Measurements from ENCODE around the gene TCEAL8. TPM values are rescaled to one million over a fixed set of nuclear protein-coding genes. Genes with fewer than 3 reads are reported as not detected.

The TCEAL8 gene
- total RNA-seq, result 77.5 and 78.7 TPM in 2 replicates

GRCh38 chrX:103254921-103255493 is at the start of gene TCEAL8:
Gene TCEAL8 (minus strand): TSS chrX:103255155. CDS start chrX:103253979, 1,176 bp downstream.

GRCh38 chrX:103276581-103277002 is 21.6 kb upstream of the TCEAL8 start, which contains the start of gene TCEAL5:
Gene TCEAL5 (minus strand): TSS chrX:103276750. CDS start chrX:103274563, 2,187 bp downstream.

GRCh38 chrX:103214870-103215424 is 40.0 kb downstream of the TCEAL8 start, which contains the start of gene BEX4:
Gene BEX4 (plus strand): TSS chrX:103215108. CDS start chrX:103216154, 1,046 bp downstream.

Other genes starting within 250 kb of the TCEAL8 start
- 0.31 and 4.8 TPM in 2 replicates for gene BEX1, start 191.0 kb downstream of the TCEAL8 start, total RNA-seq
- 0.08 TPM in 1 of 2 replicates, not detected in the other for gene NXF3, start 162.0 kb downstream of the TCEAL8 start, total RNA-seq
- gene BEX4, start 40.0 kb downstream of the TCEAL8 start, total RNA-seq, result 26.2 and 32.5 TPM in 2 replicates
- gene TCEAL5, start 21.6 kb upstream of the TCEAL8 start, total RNA-seq, result not detected in 2 replicates
- 13.8 and 24.0 TPM in 2 replicates for gene BEX2, start 55.8 kb upstream of the TCEAL8 start, total RNA-seq
- 7.6 and 9.9 TPM in 2 replicates for gene TCEAL7, start 75.1 kb upstream of the TCEAL8 start, total RNA-seq
- 70.4 and 76.2 TPM in 2 replicates for gene TCEAL9, start 101.4 kb upstream of the TCEAL8 start, total RNA-seq
- 132 and 200 TPM in 2 replicates for gene BEX3, start 121.4 kb upstream of the TCEAL8 start, total RNA-seq